OCI-M2 (cell line): ENCODE data around the gene RASD1.
"Not testable (repeated sequence)": the region's sequence is repeated elsewhere in the genome, so short reads cannot be mapped to it uniquely, and the experiment has no call there.

Source experiments
- DNase-seq: peaks from one replicate; lab custom pipeline; 2025; ENCODE audit not compliant: unreplicated experiment; lab: John Stamatoyannopoulos, UW

RASD1 gene

DNA sequence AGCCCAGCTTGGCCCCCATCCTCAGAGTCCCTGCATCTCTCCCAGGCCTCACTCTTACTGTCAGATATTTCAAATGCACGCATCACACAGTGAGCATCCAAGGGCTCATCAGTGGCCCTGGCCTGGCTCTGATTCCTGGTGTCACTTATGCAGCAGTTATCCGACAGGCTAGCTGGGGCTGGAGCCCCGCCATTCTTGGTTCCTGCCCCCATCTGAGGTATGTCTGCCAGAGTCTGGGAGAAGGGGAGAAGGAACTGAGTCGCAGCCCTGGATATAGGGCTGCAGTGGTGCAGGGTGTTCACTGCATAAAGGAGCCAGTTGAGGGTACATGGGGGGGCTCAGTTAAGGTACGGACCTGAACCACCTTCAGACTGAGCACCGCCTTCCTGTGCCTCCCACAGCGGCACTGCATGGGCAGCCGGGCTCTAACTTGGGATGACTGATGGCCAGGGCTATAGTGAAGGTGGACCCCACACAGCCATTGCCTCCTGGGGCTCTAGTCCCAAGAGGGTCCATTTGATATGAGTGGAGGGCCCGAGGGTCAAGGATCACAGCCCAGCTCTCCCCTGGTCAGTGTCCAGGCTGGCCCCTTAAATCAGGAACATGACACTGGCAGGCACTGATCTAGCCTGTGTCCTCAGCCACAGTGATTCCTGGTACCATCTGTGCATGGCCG lies 1.8 kb upstream of the RASD1 start:
- no peak for DNase-seq

DNA sequence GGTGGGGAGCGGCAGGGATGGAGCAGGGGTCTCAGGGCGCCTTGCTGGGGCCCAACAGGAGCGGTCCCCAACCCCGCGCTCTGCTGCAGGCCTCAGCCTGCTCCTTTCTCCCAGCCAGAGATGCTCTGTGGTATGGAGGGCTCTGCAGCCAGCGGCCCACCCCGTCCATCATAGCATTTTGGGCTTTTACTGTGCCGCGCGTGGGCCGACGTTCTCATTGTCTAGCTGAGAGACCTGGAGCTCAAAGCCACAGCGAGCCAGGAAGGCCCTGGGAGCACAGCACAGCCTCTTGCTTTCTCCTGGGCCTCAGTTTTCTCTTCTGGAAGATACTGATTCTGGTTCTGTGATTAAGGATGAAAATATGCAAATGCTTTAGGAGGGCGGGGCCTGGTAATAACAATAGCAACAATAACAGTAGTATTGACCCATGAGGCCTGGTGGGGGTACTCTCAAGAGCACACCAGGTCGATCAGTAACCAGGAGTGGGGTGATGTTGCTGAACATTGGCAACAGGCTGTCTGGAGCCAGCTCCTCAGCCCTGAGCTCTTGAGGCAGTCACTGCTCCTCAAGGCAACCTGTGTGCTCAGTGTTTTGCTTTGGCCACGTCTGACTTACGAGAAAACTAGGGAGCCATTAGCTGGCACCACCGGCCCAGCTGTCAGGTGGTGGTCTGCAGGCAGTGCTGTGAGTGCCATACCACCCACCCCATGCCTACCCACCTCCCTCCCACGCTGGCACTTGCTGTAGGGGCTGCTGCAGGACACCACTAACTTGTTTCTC lies 1.1 kb upstream of the RASD1 start:
- no peak for DNase-seq

- no peak for DNase-seq
Observed at GRCh38 chr17:17495536-17496188, 533 bp downstream of the RASD1 start.

GRCh38 chr17:17494870-17495535 lies 1.2 kb downstream of the RASD1 start:
- no peak for DNase-seq

- DNase-seq: no peak
Observed at GRCh38 chr17:17494499-17494869, 1.7 kb downstream of the RASD1 start.

DNA sequence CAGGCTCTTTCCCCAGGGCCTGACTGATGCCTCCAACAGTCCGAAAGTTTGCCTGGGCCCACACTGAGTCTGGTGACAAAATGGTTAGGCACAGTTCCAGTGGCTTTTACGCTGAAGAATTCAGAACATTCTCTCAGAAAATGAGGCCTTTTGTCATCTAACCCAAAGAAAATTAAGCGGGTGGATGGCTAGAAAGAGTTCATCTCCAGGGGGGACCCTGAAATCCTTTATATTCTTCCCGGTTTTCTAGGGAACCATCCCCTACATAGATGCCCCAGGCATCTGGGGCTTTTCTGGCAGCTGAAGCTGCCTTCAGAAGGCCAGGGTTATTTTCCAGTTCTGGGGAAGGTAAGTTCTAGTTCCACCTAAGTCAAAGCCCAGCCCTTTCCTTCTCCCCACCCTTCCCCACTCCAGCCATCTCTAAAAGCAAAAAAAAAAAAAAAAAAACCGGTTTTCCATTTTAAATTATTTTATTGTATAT lies 2.2 kb downstream of the RASD1 start:
- DNase-seq: no peak

GRCh38 chr17:17493249-17493985 lies 2.8 kb downstream of the RASD1 start:
- DNase-seq: no peak

- no peak for DNase-seq
Observed at GRCh38 chr17:17492571-17492970, 3.6 kb downstream of the RASD1 start.

DNA sequence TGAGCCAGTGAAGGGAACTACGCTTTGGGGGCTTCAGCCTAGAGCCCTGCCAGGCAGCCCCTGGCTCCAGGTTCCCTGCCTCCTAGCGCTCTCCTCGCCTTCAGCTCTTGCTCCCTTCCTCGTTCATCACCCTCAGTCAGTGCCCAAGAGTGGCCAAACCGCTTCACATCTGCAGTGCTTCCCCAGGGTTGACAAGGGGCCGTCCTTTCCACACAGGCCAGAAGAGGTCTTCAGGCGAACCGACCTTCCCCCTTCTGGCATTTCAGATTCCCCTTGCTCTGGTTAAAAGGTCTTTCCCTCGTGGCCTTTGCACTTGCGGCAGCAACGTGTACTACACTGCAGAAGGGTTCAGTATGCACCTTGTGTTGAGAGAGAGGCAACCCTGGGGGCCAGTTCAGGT lies 4.1 kb downstream of the RASD1 start:
- DNase-seq: no peak

DNA sequence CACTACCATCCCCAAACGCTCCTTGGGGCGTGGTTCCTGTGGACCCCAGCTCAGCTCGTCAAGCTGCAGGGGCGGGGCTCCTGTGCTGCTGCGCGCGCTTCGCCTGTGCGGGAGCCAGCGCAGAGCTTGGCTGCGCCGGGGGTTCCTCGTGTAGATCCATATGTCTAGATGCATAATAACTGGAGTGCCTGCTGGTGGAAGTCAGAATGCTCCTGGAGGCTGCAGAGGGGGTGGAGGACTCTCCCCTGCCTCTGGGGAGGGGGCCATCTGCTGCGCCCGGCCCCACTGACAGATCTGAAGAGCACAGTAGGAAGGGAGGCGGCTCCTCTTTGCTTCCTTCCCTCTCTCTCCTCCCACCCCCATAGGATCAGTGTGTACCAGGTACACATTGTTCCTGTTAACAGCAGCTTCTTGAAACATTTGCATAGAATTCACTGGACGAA lies 4.6 kb downstream of the RASD1 start:
- DNase-seq: no peak

DNA sequence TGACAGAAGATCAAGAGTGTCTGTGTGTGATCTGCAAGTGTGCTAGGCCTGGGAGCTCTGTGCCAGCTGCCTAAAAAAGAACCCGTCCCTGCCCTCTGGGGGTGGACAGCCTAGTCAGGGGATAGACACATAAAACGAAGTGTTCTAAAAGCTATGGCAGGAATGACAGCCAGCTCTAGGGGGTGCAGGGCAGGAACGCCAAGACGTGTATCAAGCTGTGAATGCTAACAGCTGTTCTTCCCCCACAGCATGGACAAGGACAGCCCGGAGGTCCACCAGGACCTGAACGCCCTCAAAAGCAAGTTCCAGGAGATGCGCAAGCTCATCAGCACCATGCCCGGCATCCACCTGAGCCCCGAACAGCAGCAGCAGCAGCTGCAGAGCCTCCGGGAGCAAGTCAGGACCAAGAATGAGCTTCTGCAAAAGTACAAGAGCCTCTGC lies 5.1 kb downstream of the RASD1 start:
- no peak for DNase-seq

DNA sequence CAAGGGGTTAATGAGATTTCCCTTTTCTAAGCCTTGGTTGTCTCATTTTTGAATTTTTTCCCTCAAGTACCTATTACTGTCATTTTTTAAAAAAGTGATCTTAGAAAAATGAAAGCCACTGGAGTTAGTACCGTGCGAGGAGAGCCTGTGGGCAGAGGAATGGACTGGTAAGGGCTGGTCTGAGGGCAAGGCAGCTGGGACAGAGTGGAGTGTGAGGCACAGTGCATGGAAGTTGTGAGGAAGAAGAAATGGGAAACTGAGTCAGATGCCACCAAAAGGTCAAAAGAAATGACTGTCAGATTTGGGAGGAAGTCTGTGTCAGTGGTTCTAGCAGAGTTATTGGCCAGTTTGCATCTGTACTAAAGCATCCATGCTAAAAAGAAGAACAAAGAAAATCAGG lies 8.2 kb downstream of the RASD1 start:
- DNase-seq: no peak

- DNase-seq: not testable (repeated sequence)
Observed at GRCh38 chr17:17486416-17486815, 9.8 kb downstream of the RASD1 start.

DNA sequence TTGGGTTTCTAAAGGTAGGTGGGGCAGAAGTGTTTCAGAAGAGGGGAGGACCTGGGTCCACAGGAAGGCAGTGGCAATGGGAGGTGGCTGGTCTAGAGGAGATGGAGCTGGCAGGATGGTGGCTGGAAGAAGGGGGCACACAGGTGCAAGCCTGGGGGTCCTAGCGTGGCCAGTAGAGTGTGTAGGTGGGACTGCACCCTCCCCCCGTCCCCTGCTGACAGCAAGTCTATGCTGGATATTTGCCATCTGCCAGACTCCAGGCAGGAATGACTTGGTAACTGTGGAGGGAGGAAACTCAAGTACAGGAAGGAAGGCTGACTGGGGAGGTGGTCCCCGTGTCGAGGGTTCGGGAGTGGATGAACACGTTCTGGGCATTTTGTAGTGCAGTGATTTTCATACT lies 10.8 kb downstream of the RASD1 start:
- DNase-seq: no peak

DNA sequence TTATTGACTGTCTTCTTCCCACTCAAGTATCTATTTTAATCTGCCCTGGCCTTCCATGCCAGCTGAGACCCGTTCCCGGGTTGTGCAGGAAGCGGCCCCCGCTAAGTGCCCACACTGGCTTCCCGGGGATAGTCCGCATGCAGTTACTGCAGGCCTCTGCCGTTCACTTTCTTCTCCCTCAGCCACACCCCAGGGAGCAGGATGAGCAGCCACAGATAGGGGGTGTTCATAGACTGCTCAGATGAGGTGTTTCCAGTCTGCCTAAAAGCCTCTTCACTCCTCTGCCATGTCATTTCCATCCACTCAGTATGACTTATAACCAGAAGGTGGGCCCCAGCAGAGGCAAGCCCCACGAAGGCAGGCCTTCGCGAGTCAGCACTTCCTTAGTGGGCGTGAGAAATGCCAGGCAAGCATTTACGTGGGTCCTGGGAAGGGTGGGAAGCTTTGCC lies 11.7 kb downstream of the RASD1 start:
- no peak for DNase-seq

DNA sequence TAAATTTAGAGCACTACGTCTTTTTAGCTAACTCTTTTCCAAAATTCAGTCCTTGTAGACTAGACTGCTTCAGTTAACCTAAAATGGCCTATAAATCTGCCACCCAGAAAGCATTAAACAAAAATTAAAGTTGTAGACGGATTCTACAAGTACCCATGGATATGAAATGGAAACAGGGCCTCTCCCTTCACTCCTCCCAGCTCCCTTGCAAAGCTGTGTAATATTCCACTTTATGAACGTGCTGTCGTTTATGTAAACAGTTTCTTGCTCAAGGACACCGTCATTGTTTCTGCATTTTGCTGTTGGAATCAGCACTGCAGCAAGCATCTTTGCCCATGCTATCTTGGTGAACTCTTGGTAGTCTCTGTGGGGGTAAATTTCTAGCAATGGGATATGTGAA lies 14.3 kb downstream of the RASD1 start:
- DNase-seq: no peak

DNA sequence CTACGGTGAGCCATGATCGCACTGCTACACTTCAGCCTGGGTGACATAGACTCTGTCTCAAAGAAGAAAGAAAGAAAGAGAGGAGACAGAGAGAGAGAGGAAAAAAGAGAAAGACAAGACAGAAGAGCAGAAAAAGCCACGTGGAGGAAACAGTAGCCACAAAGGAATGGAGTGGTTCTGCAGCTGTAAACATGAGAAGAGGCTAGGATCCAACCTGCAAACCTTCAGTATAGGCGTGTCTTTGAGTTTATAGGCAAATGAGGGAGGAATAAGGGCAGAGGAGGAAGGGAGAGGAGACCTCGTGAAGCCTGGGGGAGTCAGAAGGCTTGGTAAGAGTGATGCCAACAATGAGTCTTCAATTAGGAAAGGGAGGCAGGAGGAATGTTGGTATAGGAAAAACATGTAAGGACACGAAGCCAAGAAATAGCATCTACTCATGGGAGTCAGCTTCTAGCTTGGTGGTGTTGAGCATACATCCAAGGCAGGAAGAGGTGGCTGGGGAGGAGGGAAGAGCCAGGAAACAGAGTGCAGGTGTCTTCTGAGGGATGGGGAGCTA lies 15.5 kb downstream of the RASD1 start:
- no peak for DNase-seq

DNA sequence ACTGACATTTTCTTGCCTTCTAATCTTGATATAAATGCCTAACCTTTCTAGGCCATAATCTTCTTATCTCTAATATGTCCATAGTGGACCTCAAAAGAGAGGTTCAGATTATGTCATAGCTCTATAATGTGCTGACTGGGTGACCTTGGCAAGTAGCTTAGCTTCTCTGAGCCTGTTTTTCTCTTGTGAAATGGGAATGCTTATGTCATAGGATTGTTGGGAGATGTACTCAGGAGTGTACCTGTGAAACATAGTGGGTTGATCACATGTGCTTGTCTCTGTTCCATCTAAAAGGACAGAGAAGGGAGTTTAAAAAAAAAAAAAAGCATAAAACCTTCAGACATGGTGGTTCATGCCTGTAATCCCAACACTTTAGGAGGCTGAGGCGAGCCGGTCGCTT lies 17.0 kb downstream of the RASD1 start:
- DNase-seq: no peak

GRCh38 chr17:17476865-17477467 lies 19.2 kb downstream of the RASD1 start, which contains the start of gene MED9:
Gene MED9 (plus strand): TSS chr17:17477000. CDS start chr17:17477042, 42 bp downstream.
- peak; percentile 58 for DNase-seq

DNA sequence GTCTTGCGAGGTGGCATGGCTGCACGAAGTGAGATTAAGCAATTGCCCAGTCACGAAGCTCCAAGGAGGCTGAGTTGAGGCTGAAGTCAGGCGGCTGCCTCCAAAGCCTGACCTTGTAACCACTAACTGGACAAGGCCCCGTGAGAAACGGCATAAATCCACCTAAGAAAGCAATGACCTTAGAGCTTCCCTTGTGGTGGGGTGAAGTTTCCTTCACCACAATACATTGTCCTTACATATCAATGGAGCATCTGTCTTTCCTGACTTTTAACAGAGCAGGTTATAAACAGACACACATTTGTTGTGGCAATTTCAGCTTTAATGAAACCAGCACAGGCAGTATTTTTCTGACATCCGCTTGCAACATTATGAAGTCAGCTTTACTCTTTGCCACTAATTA lies 21.9 kb downstream of the RASD1 start:
- DNase-seq: no peak
